Ramos (cell line): ENCODE results near the gene RSPH9.

ENCODE experiments used
- in situ Hi-C: fragments of 300-500 bp; cut with MboI; formaldehyde crosslinking; loops from one replicate; pipeline ENCODE4 v1.14.3; 2022; ENCODE audit warnings: low sequenced_read_pairs; ENCODE audit not compliant: unreplicated experiment

RSPH9 gene, protein sequence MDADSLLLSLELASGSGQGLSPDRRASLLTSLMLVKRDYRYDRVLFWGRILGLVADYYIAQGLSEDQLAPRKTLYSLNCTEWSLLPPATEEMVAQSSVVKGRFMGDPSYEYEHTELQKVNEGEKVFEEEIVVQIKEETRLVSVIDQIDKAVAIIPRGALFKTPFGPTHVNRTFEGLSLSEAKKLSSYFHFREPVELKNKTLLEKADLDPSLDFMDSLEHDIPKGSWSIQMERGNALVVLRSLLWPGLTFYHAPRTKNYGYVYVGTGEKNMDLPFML

GRCh38 chr6:43644940-43645612, at the start of gene RSPH9:
RSPH9 (plus strand) TSS chr6:43645036; CDS start chr6:43645099, 63 bp downstream.
- in situ Hi-C loops, result no loop called here

- in situ Hi-C loops, result no loop called here
These were observed 44.2 kb upstream of the RSPH9 start for GRCh38 chr6:43600595-43600994.

DNA sequence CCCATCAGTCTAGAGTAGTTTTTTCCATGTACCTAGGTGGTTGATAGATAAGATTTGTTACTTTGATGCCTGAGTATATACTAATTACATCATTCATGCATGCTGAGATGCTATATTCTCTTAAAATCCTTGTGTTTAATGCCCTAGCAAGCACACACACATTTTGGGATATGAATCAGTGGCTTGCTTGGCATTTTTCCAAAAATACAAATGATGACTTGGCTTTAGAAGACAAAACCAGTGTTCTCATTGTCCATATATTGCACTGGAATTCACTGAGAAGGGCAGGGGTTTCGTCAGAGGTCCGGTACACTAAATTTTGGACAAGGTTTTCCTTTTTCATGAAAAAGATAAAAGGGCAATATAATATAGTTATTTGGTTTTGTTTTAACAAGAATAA, 40.7 kb upstream of the RSPH9 start:
- in situ Hi-C loops, result no loop called here

- in situ Hi-C loops, result no loop called here
These were observed 38.8 kb upstream of the RSPH9 start for GRCh38 chr6:43606019-43606418.

- in situ Hi-C loops, result no loop called here
These were observed 36.5 kb upstream of the RSPH9 start for GRCh38 chr6:43608310-43608763.

DNA sequence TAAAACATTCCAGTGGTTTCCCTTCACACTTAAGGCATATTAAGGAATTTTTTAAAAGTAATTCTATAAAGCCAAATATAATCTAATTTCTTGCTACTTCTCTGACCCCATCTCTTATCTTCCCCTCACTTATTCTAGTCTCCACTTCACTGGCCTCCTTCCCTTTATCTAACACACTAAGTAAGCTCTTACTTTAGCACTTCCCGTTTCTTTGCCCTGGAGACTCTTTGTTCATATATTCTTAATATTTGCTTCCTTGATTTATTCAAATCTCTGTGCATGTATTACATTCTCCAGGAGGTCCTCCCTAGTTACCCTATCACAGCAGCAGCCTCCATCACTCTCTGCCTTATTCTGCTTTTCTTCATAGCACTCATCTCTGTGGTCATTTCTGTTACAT, 36.0 kb upstream of the RSPH9 start:
- in situ Hi-C loops, result no loop called here

GRCh38 chr6:43609402-43609801, 35.4 kb upstream of the RSPH9 start:
- in situ Hi-C loops, result no loop called here

- in situ Hi-C loops, result no loop called here
These were observed 34.4 kb upstream of the RSPH9 start for GRCh38 chr6:43610431-43610830.

GRCh38 chr6:43613721-43614395, 31.0 kb upstream of the RSPH9 start:
- in situ Hi-C loops, result no loop called here

GRCh38 chr6:43614396-43614730, 30.5 kb upstream of the RSPH9 start:
- in situ Hi-C loops, result no loop called here

- in situ Hi-C loops, result no loop called here
These were observed 27.9 kb upstream of the RSPH9 start for GRCh38 chr6:43616725-43617472.

DNA sequence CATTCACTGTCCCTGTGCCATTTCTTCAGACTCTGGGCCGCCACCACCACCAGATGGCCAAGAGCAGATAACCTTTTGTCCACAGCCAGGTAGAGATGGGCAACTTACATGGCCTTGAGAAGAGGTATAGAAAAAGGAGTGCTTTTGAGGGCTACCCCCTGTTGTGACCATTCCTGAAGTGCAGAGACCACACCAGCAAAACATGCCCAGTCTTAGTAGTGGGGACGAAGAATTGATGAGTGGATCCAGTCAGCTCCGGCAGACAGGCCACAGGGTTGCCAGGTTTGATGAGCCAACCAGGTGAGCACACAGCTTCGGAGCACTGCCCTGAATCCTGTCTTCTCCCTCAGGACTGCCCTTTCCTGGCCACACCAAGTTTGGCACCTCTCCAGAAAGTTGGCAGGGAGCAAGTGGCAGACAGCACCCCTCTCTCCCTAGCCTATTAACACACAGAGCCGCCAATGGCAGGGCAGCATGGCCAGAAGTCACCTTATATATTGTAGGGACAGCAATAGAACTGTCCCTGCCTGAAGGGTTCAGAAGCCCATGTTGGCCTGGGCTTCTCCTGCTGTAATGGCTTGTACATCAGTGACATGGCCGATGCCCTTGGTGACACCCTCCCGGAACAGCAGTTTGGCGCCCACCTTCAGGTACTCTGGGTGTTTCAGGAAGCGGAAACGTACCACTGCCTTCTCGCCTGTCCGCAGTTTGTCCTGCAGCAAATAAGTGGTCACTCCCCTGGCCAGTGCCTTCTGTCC, 23.6 kb upstream of the RSPH9 start:
- in situ Hi-C loops, result no loop called here

DNA sequence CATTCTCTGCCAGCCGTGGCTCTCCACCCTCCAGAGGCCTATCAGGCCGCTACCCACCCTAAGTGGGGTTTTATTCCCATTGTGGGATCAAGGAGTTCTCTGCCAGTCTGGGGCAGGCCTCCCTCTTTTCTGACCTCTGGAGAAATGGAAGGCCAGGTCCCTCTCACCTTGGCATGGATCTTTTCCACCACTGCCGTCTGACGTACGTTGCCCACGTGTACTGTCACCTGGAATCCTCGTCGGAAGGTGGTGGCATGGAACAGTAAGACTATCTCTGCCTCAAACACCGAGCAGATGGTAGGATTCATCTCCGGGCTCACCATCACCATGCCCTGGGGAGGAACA, 23.0 kb upstream of the RSPH9 start:
- in situ Hi-C loops, result no loop called here

DNA sequence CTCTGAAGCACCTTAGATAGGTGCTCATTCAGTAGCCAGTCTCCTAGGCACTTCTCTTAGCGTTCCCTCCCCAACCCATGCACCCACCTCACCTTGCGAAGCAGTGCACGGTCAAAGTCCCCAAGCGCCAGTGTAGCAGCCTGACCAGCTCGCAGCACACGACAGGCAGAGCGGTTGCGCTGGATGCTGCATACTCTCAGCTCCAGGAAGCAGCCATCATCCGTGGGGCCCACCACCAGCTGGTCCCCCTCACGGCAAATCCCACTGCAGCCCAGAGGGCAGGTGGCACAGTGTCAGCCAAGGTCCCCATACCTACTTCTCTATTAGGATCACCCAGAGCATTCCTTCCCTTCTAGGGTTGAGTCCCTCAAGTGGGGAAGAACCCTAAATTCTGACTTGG, 22.3 kb upstream of the RSPH9 start:
- in situ Hi-C loops, result no loop called here

DNA sequence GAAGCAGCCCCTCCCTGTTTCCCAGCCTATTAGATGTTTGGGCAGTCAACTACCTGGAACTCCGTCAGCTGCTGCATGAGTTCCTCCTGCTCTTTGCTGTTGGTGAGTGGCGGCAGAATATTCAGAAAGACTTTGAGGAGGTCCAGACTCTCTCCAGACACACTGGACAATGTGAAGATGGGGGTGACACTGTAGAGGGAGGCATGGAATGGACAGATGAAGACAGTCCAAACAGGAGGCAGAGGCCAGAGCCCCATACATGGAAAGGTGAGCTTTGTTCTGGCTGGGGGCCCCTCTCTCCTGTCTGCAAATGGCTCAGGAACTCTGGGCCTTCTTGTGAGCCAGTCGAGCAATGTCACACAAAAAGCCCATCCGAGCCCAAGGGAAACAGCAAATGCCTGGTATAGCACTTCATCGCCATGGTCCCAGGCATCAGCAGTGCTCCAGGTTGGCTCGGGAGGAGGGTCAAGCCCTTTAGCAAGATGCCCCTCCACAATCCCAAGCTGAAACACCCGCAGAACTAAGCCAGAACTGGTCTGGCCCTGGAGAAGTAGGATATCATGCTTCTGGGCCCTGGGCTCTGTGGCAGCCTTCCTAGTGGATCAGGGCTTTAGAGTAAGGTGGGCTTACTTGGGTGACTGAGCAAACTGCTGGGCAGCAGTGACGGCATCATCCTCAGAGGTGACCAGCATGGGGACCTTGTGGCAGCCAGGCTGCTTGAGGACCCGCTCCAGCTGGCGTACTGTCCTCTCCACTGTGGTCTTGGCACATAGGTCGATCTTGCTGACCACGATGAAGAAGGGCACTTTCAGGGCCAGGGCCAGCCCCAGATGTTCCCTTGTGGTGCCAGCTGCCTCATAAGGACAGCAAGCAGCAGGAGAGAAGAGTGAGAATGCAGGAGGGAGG, 20.7 kb upstream of the RSPH9 start:
- in situ Hi-C loops, result no loop called here

DNA sequence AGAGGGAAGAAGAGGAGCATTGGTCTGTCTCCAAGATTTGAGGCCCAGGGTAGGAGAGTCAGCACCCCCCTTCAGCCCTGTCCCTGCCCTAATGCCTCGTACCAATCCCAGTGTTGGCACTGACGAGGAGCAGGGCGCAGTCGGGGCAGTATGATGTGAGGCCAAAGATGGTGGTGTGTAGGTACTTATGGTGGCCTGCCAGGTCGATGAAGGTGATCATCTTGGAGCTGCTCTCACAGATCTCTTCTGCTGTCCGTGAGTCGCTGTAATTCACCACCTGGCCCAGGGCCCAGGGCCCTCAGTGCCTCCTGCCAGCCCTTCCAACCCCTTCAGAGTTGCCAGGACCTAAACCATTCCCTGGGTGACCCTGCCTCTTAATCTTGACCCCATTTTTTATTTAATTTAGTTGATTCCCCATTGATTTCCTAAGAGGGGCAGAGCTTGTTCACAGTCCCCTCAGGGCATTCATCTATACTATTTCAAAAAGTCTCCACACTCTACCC, 20.0 kb upstream of the RSPH9 start:
- in situ Hi-C loops, result no loop called here

DNA sequence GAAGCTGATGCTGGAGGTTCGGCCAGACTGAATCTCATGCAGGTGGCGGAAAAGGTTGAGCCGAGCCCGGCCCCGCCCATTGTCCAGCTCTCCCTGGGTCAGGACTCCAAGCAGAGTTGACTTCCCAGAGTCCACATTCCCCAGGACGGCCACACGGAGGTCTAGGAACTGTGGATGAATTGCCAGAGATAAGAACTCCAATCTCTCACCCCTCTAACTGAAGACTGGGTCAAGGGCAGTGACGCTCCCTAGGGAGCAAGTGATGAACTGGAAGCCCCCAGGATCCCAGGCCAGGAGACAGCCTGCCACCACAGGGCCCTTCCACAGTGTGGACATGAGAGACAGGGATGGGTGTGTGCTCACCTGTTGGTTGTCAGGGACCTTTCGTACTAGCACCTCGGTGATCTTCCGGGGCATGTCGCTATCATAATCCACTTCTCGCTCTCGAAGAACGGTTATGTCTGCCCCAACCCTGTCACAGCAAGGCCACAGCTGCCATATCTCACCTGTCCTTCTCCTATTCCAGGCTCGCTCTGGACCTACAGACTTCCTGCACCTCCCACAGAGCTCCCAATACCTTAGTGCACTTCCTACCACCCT, 19.3 kb upstream of the RSPH9 start:
- in situ Hi-C loops, result no loop called here

DNA sequence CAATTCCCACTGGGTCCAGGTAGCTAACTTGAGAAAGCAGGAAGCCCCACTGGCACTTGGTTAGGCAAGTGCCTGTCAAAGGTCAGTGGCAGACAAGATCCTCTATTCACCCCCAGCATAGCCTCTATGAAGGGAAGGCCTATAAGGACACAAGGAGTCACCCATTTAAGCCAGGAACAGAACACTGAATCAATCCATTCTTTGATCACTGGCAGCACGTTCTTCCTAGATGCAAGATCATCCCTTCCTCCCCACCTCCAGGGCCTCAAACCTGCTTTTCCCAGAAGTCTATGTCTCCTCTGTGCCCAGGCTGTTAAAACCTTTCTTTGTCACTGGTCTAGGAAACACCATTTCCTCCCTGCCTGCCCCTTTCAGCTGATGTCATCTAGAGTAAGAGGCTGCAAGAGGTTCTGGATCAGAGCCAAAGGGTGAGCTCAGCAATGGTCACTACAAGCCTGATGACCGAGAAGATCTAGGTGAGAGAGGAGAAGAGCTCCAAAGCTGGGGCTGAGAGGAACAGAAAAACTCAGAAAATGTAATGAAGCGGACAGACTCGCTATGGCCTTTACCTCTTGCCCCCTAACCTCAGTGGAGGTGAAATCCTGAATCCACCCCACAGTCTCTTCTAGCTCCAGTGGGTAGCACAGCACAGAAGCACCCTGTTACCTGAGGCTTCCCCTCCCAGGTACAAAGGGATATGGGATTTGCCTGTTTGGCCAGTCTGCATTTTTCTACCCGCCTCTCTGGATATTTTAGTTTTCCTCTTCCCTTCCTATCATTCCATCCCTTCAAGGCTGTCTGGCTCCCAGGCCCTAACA, 17.6 kb upstream of the RSPH9 start:
- in situ Hi-C loops, result no loop called here
